Ammon's horn (tissue), 1 donor: ENCODE measurements around the gene DTL.

Experiments used
- DNase-seq: peaks from one replicate; pipeline ENCODE4 v3.0.0-alpha.2; 2016; ENCODE audit warnings: low spot score

The DTL gene

DNA sequence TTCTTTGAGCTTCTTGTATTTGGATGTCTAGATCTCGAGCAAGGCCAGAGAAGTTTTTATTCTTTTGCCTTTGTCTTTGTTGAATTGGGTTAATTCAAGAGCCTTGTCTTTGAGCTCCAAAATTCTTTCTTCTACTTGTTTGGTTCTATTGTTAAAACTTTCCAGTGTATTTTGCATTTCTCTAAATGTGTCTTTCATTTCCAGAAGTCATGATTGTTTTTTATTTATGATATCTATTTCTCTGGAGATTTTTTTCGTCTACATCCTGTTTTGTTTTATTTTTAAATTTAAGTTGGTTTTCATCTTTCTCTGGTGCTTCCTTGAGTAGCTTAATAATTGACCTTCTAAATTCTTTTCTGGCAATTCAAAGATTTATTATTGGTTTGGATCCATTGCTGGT lies 61.8 kb downstream of the DTL start:
- DNase-seq = no peak

DNA sequence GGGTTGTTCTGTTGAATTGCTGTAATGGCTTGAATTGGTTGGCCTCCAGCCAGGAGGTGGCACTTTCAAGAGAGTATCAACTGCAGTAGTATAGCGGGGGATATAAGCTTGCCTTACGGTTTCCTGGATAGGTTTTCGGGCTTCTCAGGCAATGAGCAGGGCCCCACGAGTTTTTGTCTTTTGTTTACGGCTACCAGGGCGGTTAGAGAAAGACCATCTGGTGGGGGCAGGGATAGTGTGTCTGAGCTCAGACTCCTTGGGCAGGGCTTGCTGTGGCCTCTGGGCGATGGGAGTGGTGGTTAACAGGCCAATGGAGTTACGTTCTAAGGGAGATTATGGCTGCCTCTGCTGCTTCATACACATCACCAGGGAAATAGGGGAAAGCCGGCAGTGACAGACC lies 62.8 kb downstream of the DTL start:
- DNase-seq = no peak

DNA sequence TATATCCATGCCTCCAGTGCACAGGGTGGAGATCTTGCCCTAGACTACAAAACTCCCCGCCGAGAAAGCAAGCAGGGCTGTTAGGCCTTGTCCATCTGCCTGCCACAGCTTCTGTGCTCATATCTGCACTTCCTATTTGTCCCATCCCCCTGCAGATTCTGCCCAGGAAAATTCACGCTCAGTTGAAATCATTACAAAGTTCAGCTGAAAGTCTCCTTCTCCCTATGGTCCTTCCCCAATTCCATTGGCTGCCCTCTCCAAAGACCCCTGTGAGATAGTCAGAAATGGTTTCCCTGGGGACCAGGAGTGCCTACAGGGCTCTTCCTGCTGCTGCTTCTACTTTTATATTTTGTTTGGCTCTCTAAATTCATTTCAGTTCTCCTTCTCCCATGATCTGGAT lies 63.2 kb downstream of the DTL start:
- DNase-seq = no peak

DNA sequence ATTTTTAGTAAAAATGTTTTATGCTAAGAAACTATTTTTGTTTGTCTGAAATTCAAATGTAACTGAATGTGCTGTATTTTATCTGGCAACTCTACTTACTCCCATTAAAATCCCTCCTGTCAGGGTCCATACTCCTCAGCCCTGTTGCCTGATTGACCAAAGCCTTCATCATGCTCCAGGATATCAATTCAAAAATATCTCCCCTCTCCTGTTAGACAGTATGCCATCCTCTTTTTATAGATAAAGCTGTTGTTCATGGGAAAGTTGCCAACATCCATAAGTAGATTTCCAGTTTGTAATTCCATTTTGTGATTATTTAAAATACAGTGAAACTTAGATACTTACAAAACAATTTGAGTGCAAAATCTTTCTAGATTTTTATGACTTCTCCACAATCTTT lies 65.7 kb downstream of the DTL start:
- DNase-seq = no peak

DNA sequence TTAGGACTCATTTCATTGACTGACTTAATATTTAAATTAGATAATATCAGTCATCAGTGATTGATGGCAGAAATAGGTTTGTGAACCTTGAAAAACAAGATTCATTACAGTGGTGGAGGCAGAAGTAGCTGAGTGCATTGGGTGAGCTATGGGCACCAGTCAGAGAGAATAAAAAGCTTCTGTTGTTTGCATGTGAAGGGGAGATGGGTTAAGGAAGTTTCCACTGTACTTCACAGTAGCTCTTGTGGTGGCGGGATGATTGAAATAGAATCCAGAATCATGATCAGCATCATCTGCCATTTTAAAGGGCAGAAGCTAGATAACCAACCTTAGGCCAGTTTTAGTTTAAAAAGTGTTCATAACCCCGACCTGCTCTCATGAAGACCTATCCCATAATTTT lies 66.2 kb downstream of the DTL start:
- DNase-seq = no peak

DNA sequence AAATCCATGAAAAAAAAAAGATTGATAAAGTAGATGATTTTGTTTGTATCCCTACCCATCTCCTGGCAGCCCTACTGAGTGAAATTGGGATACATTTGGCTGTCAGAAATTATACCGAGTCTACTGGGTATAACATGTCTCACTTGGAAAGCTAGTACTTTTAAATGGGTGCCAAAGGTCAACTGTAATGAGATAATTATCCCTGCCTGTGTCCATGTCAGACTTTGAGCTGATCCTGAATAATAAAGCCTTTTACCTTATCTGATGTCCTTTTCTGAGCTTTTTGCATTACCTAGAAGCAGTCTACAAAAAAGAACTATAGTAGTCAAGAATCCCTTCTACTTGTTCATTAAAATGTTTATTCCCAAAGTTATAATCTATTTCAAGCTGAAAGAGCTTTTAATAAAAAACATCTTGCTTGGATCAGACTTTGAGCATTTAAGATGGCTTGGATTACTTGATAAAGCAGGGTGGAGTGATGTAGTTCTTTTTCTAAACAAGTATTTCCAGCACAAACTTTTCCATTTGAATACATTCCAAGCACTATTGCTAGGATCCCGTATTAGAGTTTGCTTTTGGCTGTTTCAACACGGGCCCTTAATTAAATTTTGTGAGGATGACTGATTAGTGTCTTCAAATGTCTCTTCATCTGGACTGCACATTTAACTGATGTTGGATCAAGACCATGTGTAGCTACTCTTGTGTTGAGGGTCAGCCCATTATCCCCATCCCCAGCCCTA lies 69.2 kb downstream of the DTL start:
- no peak for DNase-seq

DNA sequence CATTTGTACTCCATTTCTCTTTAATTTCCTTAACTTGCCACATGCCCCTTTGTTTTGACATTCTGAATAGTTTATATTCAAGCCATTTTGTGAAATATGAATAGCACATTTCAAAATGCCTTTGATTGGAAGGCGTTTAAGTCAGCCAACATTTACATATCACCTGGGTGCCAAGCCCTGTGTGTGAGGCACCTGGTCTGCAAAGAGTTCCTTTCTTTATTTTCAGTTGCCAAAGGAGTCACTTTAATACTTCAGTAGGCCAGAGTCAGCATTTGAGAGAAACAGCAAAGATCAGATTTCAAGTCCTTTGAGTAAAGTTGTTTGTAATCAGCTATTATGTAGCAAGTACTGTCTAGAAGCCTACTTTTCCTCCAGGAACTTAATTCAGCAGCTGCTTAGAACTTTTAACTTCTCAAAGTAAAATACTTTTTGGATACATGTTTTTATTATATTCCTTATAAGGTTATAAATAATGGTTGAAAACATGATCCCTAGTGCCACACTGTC lies 70.8 kb downstream of the DTL start:
- DNase-seq = no peak

DNA sequence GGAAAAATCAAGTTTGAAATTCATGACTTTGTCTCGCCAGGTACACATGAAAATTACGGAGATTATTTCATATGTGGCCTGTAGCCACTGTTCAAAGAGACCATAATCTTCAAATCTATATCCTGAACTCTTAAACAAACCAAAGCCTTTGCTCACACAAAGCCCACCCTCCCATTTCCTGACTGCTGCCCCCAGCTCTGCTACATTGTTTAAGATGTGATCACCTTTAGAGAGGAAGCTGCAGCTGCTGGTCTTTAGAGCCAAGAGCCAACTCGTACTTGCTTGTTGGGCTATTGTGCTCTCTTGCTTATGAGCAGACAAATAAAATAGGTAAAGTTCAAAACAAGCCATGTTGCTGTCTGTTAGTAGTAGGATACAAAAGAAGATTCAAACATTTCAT lies 71.9 kb downstream of the DTL start:
- no peak for DNase-seq

DNA sequence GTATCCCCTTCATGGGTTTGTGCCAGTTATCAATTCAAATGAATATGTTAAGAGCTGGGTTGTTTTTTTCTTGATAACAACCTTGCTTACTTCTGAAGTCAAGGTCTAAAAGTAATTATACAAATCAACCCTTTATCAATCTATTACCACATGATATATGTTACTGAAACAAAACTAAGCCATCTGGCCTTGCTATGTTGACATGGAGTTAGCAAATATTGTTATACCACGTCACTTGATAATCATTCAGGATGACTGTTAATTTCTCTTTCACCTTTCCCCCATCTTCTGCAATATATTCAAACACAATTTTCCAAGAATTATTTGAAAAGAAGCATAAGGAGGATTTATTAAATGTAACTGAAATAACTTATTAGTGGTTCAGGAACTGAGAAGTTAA lies 72.6 kb downstream of the DTL start:
- no peak for DNase-seq

DNA sequence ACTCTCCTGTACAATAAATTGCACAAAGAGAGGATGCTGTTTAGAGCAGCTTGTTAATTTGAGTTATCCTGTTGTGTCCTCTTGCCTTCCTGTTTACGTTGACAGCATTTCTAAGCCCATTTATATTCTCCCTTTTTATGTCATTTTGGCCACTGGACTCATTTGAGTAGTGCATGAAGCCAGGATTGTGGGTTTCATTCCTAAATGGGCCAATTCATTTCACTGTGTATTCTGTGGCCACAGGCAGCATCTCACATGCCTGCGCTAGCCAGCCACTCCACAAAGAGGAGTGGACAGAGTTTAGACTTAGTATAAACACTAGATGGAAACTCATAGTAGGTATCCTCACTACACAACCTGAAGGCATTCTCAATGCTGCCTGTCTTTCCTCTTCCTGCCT lies 73.4 kb downstream of the DTL start:
- DNase-seq = no peak

DNA sequence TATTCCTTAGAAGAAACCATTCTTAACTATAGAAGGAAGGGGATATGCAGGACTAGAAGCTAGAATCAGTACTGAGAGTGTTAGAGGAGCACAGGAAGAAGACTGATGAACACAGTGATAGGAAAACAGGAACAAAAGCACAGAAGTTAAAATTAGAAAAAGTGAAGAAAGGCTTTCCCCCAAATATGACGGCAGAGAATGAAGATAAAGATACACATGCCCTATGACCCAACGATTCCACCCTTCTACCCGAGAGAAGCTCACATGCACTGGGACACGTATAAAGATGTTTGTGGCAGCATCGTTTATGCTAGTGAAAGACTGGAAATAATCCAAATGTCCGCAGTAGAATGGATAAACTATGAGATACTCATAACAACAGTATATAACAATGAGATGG lies 74.2 kb downstream of the DTL start:
- DNase-seq = no peak

DNA sequence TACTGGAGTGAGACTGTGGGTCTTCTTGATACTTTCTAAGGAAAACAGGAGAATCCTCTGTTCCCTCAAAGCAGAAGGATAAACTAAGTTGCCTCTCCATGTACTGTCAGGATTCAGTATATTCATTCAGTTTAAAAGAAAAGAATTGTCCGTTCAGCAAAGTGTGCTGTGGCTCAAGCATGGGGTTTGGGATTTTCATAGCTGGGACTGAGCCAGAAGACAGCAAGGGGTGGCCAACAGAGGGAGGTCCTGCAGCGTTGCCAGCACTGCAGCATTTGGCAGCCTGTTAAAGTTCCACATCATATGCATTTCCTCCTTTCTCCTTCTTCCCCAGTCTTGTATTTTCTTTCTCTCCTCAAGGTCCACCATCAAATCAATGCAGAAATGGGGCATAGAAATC lies 75.1 kb downstream of the DTL start:
- DNase-seq = peak; percentile 30

DNA sequence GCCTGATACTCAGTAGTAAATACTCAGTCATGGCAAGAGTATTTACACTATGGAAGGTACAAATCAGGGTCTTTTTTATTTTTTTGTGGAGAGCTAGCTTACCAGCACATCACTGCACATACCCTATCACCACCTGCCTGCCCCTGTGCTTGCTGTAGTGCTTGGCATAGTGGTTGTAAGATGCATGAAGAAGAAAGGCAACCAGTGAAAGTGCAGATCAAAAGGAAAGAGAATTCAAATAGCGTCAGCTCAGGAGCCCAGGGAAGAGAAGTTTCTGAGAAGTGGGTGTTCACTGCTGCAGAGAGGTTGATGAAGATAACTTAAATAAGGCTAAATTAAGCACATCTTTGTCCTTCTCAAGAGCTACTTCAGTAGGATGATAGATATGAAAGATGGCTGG lies 76.0 kb downstream of the DTL start:
- no peak for DNase-seq

DNA sequence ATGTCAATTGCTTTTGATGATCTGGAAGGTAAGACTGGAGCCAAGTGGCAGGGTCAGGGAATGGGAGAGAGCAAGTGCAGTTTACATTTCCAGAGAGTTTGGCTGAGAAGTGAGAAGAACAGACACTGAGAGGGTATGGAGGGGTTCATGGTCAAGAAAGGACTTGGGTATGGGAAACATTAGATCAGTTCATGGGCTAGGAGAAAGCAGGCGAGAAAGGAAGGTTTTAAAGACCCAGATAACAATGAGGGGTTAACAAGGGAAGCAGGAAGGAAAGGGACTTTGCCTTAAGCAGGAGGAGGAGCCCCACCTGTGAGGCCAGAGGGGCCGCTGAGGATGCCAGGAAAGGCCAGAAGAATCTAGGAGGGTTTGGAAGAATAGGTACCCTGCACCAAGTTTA lies 78.2 kb downstream of the DTL start:
- no peak for DNase-seq

DNA sequence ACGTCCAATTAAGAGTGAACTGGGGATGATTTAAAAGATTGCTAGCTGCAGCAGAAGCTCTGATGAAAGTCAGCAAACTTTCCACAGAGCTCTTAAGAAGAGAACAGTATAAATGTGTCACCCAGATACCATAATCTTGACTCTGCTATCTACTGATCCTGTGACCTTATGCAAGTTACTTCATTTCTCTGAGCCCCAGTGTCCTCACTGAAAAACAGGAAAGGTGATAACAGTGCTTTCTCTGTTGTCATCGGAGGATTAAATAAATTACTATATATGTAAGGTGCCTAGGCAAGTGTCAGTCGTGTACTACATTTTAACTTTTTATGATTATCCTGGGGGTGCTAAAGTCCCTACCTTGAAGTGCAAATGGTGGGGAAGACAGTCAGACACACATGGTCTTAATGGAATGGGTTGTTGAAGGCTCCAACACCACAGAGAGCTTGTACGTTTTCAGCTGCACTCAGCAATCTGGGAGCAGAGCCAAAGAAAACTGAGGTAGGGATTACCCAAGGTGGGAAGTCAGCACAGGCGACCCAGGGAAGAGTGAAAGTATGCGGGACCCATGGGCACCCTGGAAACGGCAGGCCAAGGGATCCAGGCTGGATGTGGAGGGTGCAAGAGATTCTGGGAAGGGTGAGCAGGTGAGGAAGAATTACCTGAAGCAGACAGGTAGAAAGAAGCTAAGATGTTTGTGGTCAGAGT lies 82.8 kb downstream of the DTL start:
- DNase-seq = no peak

DNA sequence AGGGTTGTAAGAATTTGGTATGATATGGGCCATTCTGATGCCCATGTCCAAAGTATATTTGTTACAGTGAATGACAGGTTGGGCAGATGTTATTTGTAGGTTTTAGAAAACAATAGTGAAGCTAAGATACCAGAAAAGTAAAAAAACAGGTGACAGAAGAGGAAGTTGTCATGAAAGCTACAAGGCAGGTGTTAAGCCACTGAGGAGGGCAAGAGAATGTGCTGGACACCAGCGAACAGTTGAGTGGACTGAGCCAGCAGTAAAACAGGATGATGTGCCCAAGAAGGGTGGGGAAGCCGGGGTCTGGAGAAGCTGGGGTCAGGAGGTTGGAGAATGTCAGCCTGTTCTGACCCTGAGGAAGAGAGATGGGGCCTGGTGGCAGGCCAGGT lies 83.3 kb downstream of the DTL start:
- DNase-seq = no peak

DNA sequence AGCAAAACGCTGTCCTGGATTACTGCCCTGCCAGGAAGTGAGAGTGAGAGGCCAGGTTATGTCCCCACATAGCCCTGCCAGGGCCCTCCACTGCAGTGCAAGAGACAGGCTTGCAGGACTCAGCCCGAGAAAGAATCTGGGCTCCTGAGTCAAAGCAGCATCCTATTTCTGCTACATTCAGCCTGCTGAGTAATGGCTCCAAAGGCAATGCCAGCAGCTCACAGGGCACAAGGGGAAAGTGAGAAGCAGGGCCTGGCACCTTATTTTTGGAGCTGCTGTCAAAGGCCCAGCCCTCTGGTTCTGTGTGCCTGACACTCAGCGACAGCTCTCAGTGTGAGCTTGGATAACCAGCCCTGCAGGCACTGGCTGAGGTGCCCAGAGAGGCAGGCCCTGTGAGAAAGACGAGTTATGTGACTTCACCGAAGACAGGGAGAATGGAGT lies 83.9 kb downstream of the DTL start:
- DNase-seq = no peak

DNA sequence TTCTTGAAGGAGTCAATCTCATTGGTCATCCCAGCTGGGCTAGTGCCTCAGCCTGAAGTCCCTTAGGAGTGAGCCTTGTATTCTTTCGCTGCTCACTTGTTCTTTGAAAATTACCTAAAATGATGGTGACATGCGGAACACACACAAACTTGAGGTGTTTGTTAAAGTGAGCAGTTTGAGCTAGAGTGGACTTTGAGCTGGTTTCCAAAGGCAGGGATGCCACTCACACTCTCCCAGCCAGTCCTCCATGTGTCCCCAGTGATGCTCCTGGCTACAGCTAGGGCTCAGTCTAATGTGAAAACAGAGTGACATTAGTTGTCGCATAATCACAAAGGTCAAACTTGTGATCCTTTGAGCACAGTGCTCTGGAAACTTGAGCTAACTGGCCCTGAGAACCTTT lies 84.3 kb downstream of the DTL start:
- no peak for DNase-seq

DNA sequence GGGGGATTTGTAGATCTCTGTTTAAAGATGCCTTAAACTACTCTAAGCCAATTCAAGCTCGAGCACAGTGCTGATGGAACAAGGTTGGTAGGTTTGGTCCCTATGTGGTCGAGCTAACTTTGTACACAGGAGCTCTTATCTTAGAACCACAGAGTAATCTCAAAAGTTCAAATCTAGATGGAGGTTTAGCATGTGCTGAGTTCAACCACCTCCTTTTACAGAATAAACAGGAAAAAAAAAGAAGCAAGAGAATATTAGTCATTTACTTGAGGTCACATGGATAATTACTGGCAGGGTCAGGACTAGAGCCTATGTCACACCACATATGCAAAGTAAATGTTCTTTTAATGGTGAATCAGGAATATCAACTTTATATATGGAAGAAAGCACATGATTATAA lies 86.2 kb downstream of the DTL start:
- no peak for DNase-seq

DNA sequence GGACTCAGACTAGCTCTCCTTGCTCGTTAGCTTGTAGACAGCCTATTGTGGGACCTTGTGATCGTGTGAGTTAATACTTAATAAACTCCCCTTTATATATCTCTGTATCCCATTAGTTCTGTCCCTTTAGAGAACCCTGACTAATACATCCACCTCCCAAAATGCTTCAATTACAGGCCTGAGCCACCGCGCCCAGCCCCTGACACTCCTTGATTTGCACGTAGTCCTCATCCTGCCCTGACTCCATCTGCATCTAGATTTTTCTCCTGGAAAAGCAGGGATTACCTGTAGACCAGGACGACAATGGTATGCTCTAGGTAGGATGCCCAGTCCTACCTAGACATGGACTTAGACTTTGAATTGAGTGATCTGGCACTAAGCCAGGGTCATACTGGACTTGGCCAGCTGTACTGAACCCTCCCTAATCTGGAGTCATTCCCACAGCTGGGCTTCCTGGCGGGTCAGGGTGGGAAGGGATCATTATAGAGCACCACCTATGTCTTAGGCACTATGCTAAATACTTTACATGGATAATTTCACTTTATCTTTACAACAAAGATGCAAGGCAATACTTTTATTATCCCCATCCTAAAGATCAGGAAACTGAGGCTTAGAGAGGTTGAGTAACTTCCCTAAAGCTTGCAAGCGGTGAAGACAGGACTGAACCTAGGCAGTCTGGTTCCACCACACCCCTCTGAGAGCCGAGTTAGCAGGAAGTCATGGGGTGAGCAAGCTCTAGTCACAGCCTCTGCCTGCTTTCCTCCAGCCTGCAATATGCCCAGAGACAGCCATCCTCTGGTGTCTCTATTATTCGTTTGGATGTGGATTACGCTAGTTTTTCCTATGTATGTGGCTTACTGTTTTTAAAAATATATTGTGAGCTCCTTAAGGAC lies 89.4 kb downstream of the DTL start:
- DNase-seq = no peak

DNA sequence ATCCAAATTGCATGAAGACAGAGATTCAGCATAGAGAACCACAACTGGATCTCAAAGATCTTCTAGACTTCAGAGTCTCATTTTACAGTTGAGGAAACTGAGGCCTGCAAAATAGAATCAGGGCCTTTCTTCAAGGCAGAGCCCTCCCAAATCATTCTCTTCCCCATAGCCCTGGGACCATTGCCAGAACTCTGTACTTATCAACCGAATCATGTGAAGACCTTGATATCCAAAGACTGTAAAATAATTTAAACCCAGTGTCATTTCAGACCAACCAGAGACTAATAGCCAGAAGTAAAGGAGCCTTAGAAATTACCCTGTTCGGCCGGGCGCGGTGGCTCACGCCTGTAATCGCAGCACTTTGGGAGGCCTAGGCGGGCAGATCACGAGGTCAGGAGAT lies 90.1 kb downstream of the DTL start:
- no peak for DNase-seq

DNA sequence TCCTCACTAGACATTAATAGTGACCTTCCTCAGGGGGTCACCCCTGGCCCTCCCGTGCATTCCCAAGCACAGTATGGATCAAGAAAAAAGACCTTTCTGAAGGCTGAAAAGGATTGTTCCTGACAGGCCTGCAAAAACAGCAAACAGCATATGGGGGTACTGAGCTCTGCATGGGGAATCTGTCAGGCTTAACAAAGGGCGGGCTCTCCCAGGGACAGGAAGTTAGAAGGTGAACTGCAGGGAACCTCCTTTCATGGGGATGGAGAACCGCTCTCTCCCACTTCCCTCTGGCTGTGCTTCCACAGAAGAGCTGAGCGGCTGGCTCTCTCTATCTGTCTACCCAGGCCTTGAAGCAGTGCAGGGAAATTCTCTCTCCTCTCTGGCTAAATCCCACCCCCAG lies 91.7 kb downstream of the DTL start:
- no peak for DNase-seq

DNA sequence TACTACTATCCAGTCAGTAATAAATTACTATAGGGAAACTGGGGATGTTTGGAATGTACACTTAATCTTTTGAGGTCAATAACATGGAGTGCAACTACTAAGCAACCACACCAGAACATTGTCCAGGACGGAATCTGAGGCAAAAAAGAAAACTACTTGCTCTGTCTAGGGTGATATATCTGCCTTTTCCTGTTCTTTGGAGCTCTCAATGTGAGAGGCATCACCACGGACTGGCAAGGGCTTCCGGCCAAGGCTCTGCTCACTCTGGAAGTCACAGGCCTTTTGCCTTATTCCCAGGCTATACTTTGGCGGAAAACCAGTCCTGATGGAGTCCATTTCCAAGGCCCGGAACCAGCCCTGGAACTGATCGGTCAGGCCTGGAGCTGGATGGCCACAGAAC lies 94.2 kb downstream of the DTL start:
- DNase-seq = no peak
